Cardiac muscle cell (in vitro differentiated cells and primary cell): ENCODE measurements around the gene FSIP1. TPM values are rescaled to one million over a fixed set of nuclear protein-coding genes. Genes with fewer than 3 reads are reported as not detected.

Source experiments
- DNase-seq, 2 donors: peaks; one replicate each; pipeline versions ENCODE4 v3.0.0 to v3.0.0-alpha.2; 2010 to 2017; ENCODE audit warnings: low read depth in 1 of 2, low spot score in 1 of 2
- H3K27ac ChIP-seq: fragments of 200-600 bp; sonication (generic); 2 replicates; pipeline ENCODE4 v1.5.1; 2016
- H3K27me3 ChIP-seq: fragments of 200-600 bp; sonication (generic); 2 replicates; pipeline ENCODE4 v1.6.0; 2016; ENCODE audit warnings: control low read depth
- H3K36me3 ChIP-seq: fragments of 200-600 bp; sonication (generic); 2 replicates; pipeline ENCODE4 v1.5.1; 2016; ENCODE audit warnings: control low read depth
- H3K4me1 ChIP-seq: fragments of 200-600 bp; sonication (generic); 2 replicates; pipeline ENCODE4 v1.8.1; 2017; ENCODE audit warnings: low read depth, mild to moderate bottlenecking, mixed run types
- H3K4me3 ChIP-seq: fragments of 200-600 bp; sonication (generic); 2 replicates; pipeline ENCODE4 v1.5.1; 2016; ENCODE audit warnings: mild to moderate bottlenecking
- H3K9me3 ChIP-seq: fragments of 200-600 bp; sonication (generic); 2 replicates; pipeline ENCODE4 v1.5.1; 2017; ENCODE audit warnings: low read depth, mild to moderate bottlenecking, control low read depth
- CTCF ChIP-seq: IDR thresholded peaks from 2 replicates; pipeline ENCODE4 v1.5.1; 2012; ENCODE audit warnings: low read depth, mild to moderate bottlenecking, low read length
- polyA plus RNA-seq: library from polyadenylated mRNA; unstranded; fragments of >200 nt; fragmentation: Nextera tagmentation; extraction: Ambion mirVana; gene quantifications from 2 replicates; pipeline ENCODE4 v1.2.1, GENCODE V29; 2016
- total RNA-seq: library from RNA; depleted of rRNA; stranded (reverse); fragments of >200 nt; gene quantifications from 2 replicates; pipeline ENCODE4 v1.2.3, GENCODE V29; 2016

FSIP1 gene
- total and polyA plus RNA-seq, 2 experiments from 2014 or later, result 0.15 to 0.33 TPM

GRCh38 chr15:39685367-39685766, 97.3 kb downstream of the FSIP1 start:
- no peaks in the 10 kb centered on the region for H3K36me3 ChIP-seq
- TF ChIP-seq CTCF, result no peak
- H3K4me3 ChIP-seq, result no peak overlapping the region
- no peak for DNase-seq
- no peaks in the 10 kb centered on the region for H3K9me3 ChIP-seq
- no peaks in the 10 kb centered on the region for H3K4me1 ChIP-seq
- H3K27ac ChIP-seq, result no peak overlapping the region
- no peaks in the 10 kb centered on the region for H3K27me3 ChIP-seq

GRCh38 chr15:39684233-39684632, 98.4 kb downstream of the FSIP1 start:
- no peaks in the 10 kb centered on the region for H3K9me3 ChIP-seq
- H3K4me3 ChIP-seq, result no peak overlapping the region
- H3K36me3 ChIP-seq, result no peaks in the 10 kb centered on the region
- no peak for TF ChIP-seq CTCF
- no peaks in the 10 kb centered on the region for H3K4me1 ChIP-seq
- H3K27me3 ChIP-seq, result no peaks in the 10 kb centered on the region
- DNase-seq, result no peak
- no peak overlapping the region for H3K27ac ChIP-seq

GRCh38 chr15:39682366-39682765, 100.3 kb downstream of the FSIP1 start:
- no peak overlapping the region for H3K27ac ChIP-seq
- H3K4me3 ChIP-seq, result no peak overlapping the region
- no peaks in the 10 kb centered on the region for H3K27me3 ChIP-seq
- TF ChIP-seq CTCF, result no peak
- H3K36me3 ChIP-seq, result no peaks in the 10 kb centered on the region
- no peak for DNase-seq
- no peaks in the 10 kb centered on the region for H3K9me3 ChIP-seq
- H3K4me1 ChIP-seq, result no peaks in the 10 kb centered on the region

- Histone ChIP-seq H3K36me3 (no peaks in the 10 kb centered on the region), H3K4me1 (no peaks in the 10 kb centered on the region), H3K4me3 (no peak overlapping the region), H3K27me3 (no peaks in the 10 kb centered on the region), H3K27ac (no peak overlapping the region), H3K9me3 (no peaks in the 10 kb centered on the region)
- TF ChIP-seq CTCF, result no peak
- DNase-seq, result peak in 1 of 2 donors; percentile 75
These were observed 101.8 kb downstream of the FSIP1 start for GRCh38 chr15:39680868-39681267.

GRCh38 chr15:39672666-39673065, 110.0 kb downstream of the FSIP1 start:
- Histone ChIP-seq H3K4me3 (no peak overlapping the region), H3K27me3 (no peaks in the 10 kb centered on the region), H3K9me3 (no peaks in the 10 kb centered on the region), H3K36me3 (no peaks in the 10 kb centered on the region), H3K27ac (no peak overlapping the region), H3K4me1 (peaks cover 3% of the 10 kb centered on the region)
- TF ChIP-seq CTCF, result no peak
- no peak for DNase-seq

- no peak for DNase-seq
- H3K4me1 ChIP-seq, result peaks cover 8% of the 10 kb centered on the region
These were observed 110.5 kb downstream of the FSIP1 start for GRCh38 chr15:39672184-39672583.

More at GRCh38 chr15:39672184-39672583, 110.5 kb downstream of the FSIP1 start:
- no peaks in the 10 kb centered on the region for H3K27me3 ChIP-seq
- H3K27ac ChIP-seq, result no peak overlapping the region
- no peaks in the 10 kb centered on the region for H3K9me3 ChIP-seq
- no peak overlapping the region for H3K4me3 ChIP-seq
- TF ChIP-seq CTCF, result no peak
- no peaks in the 10 kb centered on the region for H3K36me3 ChIP-seq
